ENCODE results near the gene WNK1. TPM values are rescaled to one million over a fixed set of nuclear protein-coding genes. Genes with fewer than 3 reads are reported as not detected.
"Not testable (repeated sequence)": the region's sequence is repeated elsewhere in the genome, so short reads cannot be mapped to it uniquely, and the experiment has no call there.

WNK1 gene
- total RNA-seq, 1 donor from 2014 or later: 71.5 TPM

GRCh38 chr12:830111-830867, 77.9 kb downstream of the WNK1 start:
- no peak overlapping the region for H3K4me3 ChIP-seq (ENCODE audit: low read length in 3 of 3)
- no peak overlapping the region for H3K27ac ChIP-seq (ENCODE audit: low read depth, low read length)
- H3K4me1 ChIP-seq (ENCODE audit: control insufficient read depth in 3 of 3, insufficient read depth in 3 of 3, low read length in 3 of 3): peaks cover 0 to 10% (median 5%) of the 10 kb centered on the region in 3 donors
- H3K36me3 ChIP-seq (ENCODE audit: control insufficient read depth in 3 of 3, insufficient read depth in 3 of 3, low read length in 3 of 3): peaks cover 0 to 17% (median 5%) of the 10 kb centered on the region in 3 donors
- no peak overlapping the region for H3K9ac ChIP-seq (ENCODE audit: low read depth in 1 of 3, low read length in 3 of 3)
- no peaks in the 10 kb centered on the region for H3K9me3 ChIP-seq (ENCODE audit: control insufficient read depth in 3 of 3, low read length in 3 of 3)
- H3K27me3 ChIP-seq (ENCODE audit: control insufficient read depth in 3 of 3, insufficient read depth in 3 of 3, low read length in 3 of 3): no peaks in the 10 kb centered on the region

GRCh38 chr12:835754-836518, 83.6 kb downstream of the WNK1 start:
- Histone ChIP-seq H3K9ac (ENCODE audit: low read depth in 1 of 3, low read length in 3 of 3) (no peak overlapping the region), H3K4me3 (ENCODE audit: low read length in 3 of 3) (no peak overlapping the region), H3K9me3 (ENCODE audit: control insufficient read depth in 3 of 3, low read length in 3 of 3) (no peaks in the 10 kb centered on the region), H3K27ac (ENCODE audit: low read depth, low read length) (peak overlapping the region; percentile 16), H3K4me1 (ENCODE audit: control insufficient read depth in 3 of 3, insufficient read depth in 3 of 3, low read length in 3 of 3) (peaks cover 0 to 5% (median 3%) of the 10 kb centered on the region in 3 donors), H3K27me3 (ENCODE audit: control insufficient read depth in 3 of 3, insufficient read depth in 3 of 3, low read length in 3 of 3) (no peaks in the 10 kb centered on the region), H3K36me3 (ENCODE audit: control insufficient read depth in 3 of 3, insufficient read depth in 3 of 3, low read length in 3 of 3) (peaks cover 0 to 2% (median 0%) of the 10 kb centered on the region in 3 donors)

GRCh38 chr12:836952-837351, 84.6 kb downstream of the WNK1 start:
- H3K9me3 ChIP-seq (ENCODE audit: control insufficient read depth in 3 of 3, low read length in 3 of 3): no peaks in the 10 kb centered on the region

GRCh38 chr12:837548-837947, 85.2 kb downstream of the WNK1 start:
- no peaks in the 10 kb centered on the region for H3K36me3 ChIP-seq (ENCODE audit: control insufficient read depth in 3 of 3, insufficient read depth in 3 of 3, low read length in 3 of 3)
- H3K9me3 ChIP-seq (ENCODE audit: control insufficient read depth in 3 of 3, low read length in 3 of 3): no peaks in the 10 kb centered on the region
- peaks cover 0 to 5% (median 5%) of the 10 kb centered on the region in 3 donors for H3K4me1 ChIP-seq (ENCODE audit: control insufficient read depth in 3 of 3, insufficient read depth in 3 of 3, low read length in 3 of 3)
- H3K9ac ChIP-seq (ENCODE audit: low read depth in 1 of 3, low read length in 3 of 3): no peak overlapping the region
- H3K27ac ChIP-seq (ENCODE audit: low read depth, low read length): no peak overlapping the region
- H3K4me3 ChIP-seq (ENCODE audit: low read length in 3 of 3): no peak overlapping the region
- no peaks in the 10 kb centered on the region for H3K27me3 ChIP-seq (ENCODE audit: control insufficient read depth in 3 of 3, insufficient read depth in 3 of 3, low read length in 3 of 3)

More at GRCh38 chr12:836952-837351, 84.6 kb downstream of the WNK1 start:
- no peak overlapping the region for H3K4me3 ChIP-seq (ENCODE audit: low read length in 3 of 3)
- H3K27me3 ChIP-seq (ENCODE audit: control insufficient read depth in 3 of 3, insufficient read depth in 3 of 3, low read length in 3 of 3): no peaks in the 10 kb centered on the region
- H3K27ac ChIP-seq (ENCODE audit: low read depth, low read length): no peak overlapping the region
- H3K4me1 ChIP-seq (ENCODE audit: control insufficient read depth in 3 of 3, insufficient read depth in 3 of 3, low read length in 3 of 3): peaks cover 0 to 6% (median 5%) of the 10 kb centered on the region in 3 donors
- no peak overlapping the region for H3K9ac ChIP-seq (ENCODE audit: low read depth in 1 of 3, low read length in 3 of 3)
- no peaks in the 10 kb centered on the region for H3K36me3 ChIP-seq (ENCODE audit: control insufficient read depth in 3 of 3, insufficient read depth in 3 of 3, low read length in 3 of 3)

GRCh38 chr12:843609-844008, 91.2 kb downstream of the WNK1 start:
- Histone ChIP-seq H3K27me3 (ENCODE audit: control insufficient read depth in 3 of 3, insufficient read depth in 3 of 3, low read length in 3 of 3) (no peaks in the 10 kb centered on the region), H3K4me1 (ENCODE audit: control insufficient read depth in 3 of 3, insufficient read depth in 3 of 3, low read length in 3 of 3) (peaks cover 0 to 2% (median 0%) of the 10 kb centered on the region in 3 donors), H3K36me3 (ENCODE audit: control insufficient read depth in 3 of 3, insufficient read depth in 3 of 3, low read length in 3 of 3) (no peaks in the 10 kb centered on the region), H3K4me3 (ENCODE audit: low read length in 3 of 3) (no peak overlapping the region), H3K9me3 (ENCODE audit: control insufficient read depth in 3 of 3, low read length in 3 of 3) (no peaks in the 10 kb centered on the region), H3K27ac (ENCODE audit: low read depth, low read length) (no peak overlapping the region), H3K9ac (ENCODE audit: low read depth in 1 of 3, low read length in 3 of 3) (no peak overlapping the region)

GRCh38 chr12:846421-846820, 94.0 kb downstream of the WNK1 start:
- no peak overlapping the region for H3K4me3 ChIP-seq (ENCODE audit: low read length in 3 of 3)
- no peaks in the 10 kb centered on the region for H3K27me3 ChIP-seq (ENCODE audit: control insufficient read depth in 3 of 3, insufficient read depth in 3 of 3, low read length in 3 of 3)
- H3K36me3 ChIP-seq (ENCODE audit: control insufficient read depth in 3 of 3, insufficient read depth in 3 of 3, low read length in 3 of 3): no peaks in the 10 kb centered on the region
- peaks cover 6 to 9% (median 8%) of the 10 kb centered on the region in 3 donors for H3K4me1 ChIP-seq (ENCODE audit: control insufficient read depth in 3 of 3, insufficient read depth in 3 of 3, low read length in 3 of 3)
- no peaks in the 10 kb centered on the region for H3K9me3 ChIP-seq (ENCODE audit: control insufficient read depth in 3 of 3, low read length in 3 of 3)
- no peak overlapping the region for H3K27ac ChIP-seq (ENCODE audit: low read depth, low read length)
- no peak overlapping the region for H3K9ac ChIP-seq (ENCODE audit: low read depth in 1 of 3, low read length in 3 of 3)

- Histone ChIP-seq H3K9me3 (ENCODE audit: control insufficient read depth in 3 of 3, low read length in 3 of 3) (no peaks in the 10 kb centered on the region), H3K36me3 (ENCODE audit: control insufficient read depth in 3 of 3, insufficient read depth in 3 of 3, low read length in 3 of 3) (no peaks in the 10 kb centered on the region), H3K4me1 (ENCODE audit: control insufficient read depth in 3 of 3, insufficient read depth in 3 of 3, low read length in 3 of 3) (peaks cover 7 to 20% (median 14%) of the 10 kb centered on the region in 3 donors), H3K4me3 (ENCODE audit: low read length in 3 of 3) (no peak overlapping the region), H3K9ac (ENCODE audit: low read depth in 1 of 3, low read length in 3 of 3) (no peak overlapping the region), H3K27me3 (ENCODE audit: control insufficient read depth in 3 of 3, insufficient read depth in 3 of 3, low read length in 3 of 3) (no peaks in the 10 kb centered on the region), H3K27ac (ENCODE audit: low read depth, low read length) (no peak overlapping the region)
These were observed 95.9 kb downstream of the WNK1 start for GRCh38 chr12:848173-848865.

GRCh38 chr12:848882-849527, 96.6 kb downstream of the WNK1 start:
- Histone ChIP-seq H3K36me3 (ENCODE audit: control insufficient read depth in 3 of 3, insufficient read depth in 3 of 3, low read length in 3 of 3) (no peaks in the 10 kb centered on the region), H3K9ac (ENCODE audit: low read depth in 1 of 3, low read length in 3 of 3) (no peak overlapping the region), H3K4me1 (ENCODE audit: control insufficient read depth in 3 of 3, insufficient read depth in 3 of 3, low read length in 3 of 3) (peaks cover 7 to 20% (median 14%) of the 10 kb centered on the region in 3 donors), H3K27me3 (ENCODE audit: control insufficient read depth in 3 of 3, insufficient read depth in 3 of 3, low read length in 3 of 3) (no peaks in the 10 kb centered on the region), H3K9me3 (ENCODE audit: control insufficient read depth in 3 of 3, low read length in 3 of 3) (no peaks in the 10 kb centered on the region), H3K4me3 (ENCODE audit: low read length in 3 of 3) (no peak overlapping the region), H3K27ac (ENCODE audit: low read depth, low read length) (no peak overlapping the region)

GRCh38 chr12:849733-850437, 97.5 kb downstream of the WNK1 start:
- H3K9ac ChIP-seq (ENCODE audit: low read depth in 1 of 3, low read length in 3 of 3); H3K9me3 ChIP-seq (ENCODE audit: control insufficient read depth in 3 of 3, low read length in 3 of 3); H3K36me3 ChIP-seq (ENCODE audit: control insufficient read depth in 3 of 3, insufficient read depth in 3 of 3, low read length in 3 of 3); H3K4me3 ChIP-seq (ENCODE audit: low read length in 3 of 3); H3K27me3 ChIP-seq (ENCODE audit: control insufficient read depth in 3 of 3, insufficient read depth in 3 of 3, low read length in 3 of 3); H3K27ac ChIP-seq (ENCODE audit: low read depth, low read length): not testable (repeated sequence)
- peaks cover 7 to 20% (median 14%) of the 10 kb centered on the region in 3 donors for H3K4me1 ChIP-seq (ENCODE audit: control insufficient read depth in 3 of 3, insufficient read depth in 3 of 3, low read length in 3 of 3)
